GM12892 (cell line): ENCODE measurements around the gene ATP8A2.

Source experiments
- DNase-seq: peaks from one replicate; pipeline ENCODE4 v3.0.0; 2011; ENCODE audit not compliant: insufficient read length
- FAIRE-seq: peaks from 2 replicates; lab custom pipeline; 2011; peaks lifted over from hg19 to GRCh38; lab: Jason Lieb, UNC
- POLR2A ChIP-seq: IDR thresholded peaks from 2 replicates; pipeline ENCODE4 v1.6.1; 2011; ENCODE audit warnings: low read depth, low read length, control low read depth
- POLR2AphosphoS5 ChIP-seq: IDR thresholded peaks from 2 replicates; pipeline ENCODE4 v1.6.1; 2011; ENCODE audit warnings: low read depth, low read length, control low read depth
- TAF1 ChIP-seq: IDR thresholded peaks from 2 replicates; pipeline ENCODE4 v1.6.1; 2011; ENCODE audit warnings: low read depth, mild to moderate bottlenecking, control low read depth, low read length, borderline replicate concordance

Gene ATP8A2

DNA sequence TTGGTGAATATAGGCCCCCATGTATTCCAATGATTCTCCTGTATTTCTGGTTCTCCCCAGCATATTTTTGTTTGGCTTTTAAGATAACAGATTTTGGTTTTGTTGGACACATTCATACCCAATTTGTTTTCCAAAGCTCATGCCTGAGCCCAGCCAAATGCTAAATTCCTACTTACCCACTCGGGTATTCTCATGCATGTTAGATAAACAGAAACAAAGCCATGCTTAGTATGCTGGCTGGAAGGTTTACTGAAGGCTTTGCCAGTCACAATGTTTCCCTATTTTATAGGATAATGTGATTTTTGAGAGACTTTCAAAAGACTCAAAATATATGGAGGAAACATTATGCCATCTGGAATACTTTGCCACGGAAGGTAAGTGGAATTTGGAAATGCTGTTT is 206.8 kb downstream of the ATP8A2 start:
- FAIRE-seq (no peak), DNase-seq (no peak)
- TF ChIP-seq POLR2AphosphoS5 (no peak), TAF1 (no peak), POLR2A (no peak)

DNA sequence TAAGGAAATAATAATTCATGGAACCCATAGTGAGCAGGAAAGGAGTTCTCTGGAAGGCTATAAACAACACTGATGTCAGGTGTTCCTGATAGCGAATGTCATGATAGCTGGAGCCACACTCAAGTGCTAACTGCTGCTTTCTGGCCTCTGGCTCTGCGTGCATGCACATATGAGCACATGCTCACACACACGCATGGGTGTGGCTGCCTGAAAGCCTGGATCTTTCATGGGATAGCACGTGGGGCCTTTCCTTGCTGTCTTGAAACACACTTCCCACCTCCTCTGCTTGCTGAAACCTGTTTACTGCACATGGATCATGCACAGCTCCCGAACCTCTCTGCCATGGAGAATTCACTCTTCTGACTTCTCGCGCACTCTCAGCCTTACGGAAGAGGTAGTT is 207.4 kb downstream of the ATP8A2 start:
- FAIRE-seq (no peak), DNase-seq (no peak)
- TF ChIP-seq POLR2A, result no peak
- TF ChIP-seq TAF1, result no peak
- TF ChIP-seq POLR2AphosphoS5, result no peak

DNA sequence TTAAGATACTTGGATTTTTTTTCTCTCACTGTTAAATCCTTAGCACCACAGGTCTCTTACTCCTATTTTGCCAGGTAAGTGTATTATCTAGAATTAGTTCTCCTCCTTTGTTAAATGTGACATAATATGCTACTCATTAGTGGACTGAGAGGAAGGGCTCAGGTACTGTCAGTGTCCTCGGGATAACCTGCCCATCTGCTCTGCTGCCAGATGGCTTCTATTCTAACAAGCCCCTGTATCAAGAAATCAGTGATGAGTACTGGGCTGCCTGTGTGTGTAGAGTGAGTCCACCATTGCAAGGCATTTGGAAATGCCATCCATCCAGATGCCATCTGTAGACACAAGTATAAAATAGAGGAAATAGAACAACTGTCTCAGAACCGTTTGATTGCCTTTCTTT is 209.6 kb downstream of the ATP8A2 start:
- DNase-seq (no peak), FAIRE-seq (no peak)
- TF ChIP-seq TAF1 (no peak), POLR2A (no peak), POLR2AphosphoS5 (no peak)

DNA sequence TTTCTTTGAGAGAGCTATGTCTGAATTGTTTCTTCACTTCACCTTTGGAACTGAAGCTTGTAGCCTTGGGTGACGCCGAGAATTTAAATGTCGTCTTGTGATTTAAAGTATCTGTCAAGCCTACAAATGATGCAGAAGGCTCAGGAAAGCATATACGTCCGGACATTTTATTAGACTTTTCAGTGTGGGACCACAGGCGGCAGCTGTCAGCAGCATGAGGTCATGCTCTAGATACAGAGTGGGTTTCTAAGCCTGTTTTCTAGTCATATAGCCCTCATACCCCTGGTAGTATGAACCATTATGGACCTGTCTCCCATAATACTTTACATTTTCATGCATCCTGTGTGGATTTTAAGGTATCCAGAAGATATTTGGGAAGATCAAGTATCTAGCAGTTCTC is 212.3 kb downstream of the ATP8A2 start:
- DNase-seq (no peak), FAIRE-seq (no peak)
- no peak for TF ChIP-seq TAF1
- TF ChIP-seq POLR2A, result no peak
- no peak for TF ChIP-seq POLR2AphosphoS5

DNA sequence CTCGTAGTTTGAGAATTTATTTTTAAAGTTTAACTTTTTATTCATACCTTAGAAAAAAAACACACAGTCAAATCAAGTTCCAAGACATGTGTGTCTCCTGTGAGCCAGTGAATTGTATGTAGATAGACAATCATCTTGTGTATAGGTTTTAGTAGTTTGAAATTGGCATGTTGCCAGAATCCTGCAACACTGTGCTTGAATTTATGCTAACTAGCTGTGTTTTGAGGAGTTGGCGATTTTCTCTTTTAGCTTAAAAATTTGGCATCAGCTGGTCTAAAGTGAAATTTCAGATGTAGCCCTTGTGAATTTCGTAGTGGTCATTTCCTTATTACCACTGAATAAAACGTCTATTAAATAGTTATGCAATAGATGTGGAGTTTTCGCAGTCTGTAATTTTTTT is 213.2 kb downstream of the ATP8A2 start:
- FAIRE-seq (no peak), DNase-seq (no peak)
- TF ChIP-seq POLR2AphosphoS5 (no peak), TAF1 (no peak)

DNA sequence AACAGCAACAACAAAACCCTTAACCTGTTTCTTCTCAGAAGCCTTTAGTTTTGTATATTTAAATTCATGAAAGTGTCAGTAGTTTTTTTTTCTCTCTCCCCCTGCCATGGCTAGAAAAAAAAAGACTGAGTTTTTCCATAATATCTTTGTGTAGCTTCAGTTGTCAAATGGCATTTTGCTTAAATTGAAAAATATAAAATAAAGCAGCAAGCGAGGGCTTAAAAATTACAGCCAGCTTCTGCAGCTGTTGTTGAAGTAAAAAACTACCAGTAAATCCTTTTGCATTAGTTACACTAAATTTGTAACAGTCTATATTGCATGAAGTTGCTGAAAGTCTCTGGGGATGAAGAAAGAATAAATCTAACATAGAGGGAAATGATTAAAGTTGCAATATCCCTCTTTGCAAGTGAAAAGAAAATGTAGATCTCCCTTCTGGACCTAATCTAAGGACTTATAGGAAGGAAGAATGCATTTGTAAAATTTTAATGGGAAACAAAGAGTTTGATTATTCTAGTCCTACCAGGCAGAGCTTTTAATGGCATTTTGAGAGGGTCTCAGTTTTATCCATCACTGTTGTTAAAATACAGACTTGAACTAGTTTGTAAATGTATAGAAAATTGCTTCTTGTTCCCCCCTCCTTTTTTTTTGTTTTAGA is 215.7 kb downstream of the ATP8A2 start:
- DNase-seq (no peak), FAIRE-seq (no peak)
- no peak for TF ChIP-seq TAF1
- no peak for TF ChIP-seq POLR2AphosphoS5
- no peak for TF ChIP-seq POLR2A

DNA sequence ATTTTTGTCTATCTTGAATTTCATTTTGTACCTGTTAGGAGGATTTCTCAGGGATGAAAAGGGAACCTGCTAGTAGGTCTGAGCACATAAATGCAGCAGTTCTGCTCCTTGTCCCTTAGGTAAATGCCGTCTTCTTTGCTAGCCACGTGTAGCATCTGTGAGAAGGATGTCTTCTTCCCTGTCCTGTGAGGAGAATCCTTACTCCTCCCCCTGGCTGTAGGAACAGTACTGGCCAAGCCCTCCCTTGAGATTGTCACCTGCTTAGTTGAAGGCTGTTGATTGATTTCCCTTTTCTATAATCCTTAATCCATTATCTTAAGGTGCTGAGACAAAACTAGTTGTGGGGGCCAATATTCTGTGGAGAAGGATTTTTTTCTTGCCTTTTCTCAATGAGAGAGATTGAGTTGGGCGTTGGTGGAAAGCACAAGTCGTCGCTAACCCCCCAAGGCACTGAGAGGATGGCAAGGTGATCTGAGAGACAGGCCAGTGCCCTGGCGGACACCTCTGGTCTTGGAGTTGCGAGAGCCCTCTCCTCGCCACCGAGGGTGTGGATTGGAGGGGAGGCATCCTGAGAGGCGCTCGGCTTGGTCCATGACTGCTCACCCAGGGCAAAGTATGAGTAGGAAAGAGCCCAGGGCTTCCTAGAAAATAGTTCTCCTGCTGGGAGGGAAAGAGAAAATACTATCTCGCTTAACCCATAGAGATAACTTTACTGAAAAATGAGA is 216.7 kb downstream of the ATP8A2 start:
- DNase-seq (no peak), FAIRE-seq (no peak)
- TF ChIP-seq POLR2A (no peak), POLR2AphosphoS5 (no peak), TAF1 (no peak)

DNA sequence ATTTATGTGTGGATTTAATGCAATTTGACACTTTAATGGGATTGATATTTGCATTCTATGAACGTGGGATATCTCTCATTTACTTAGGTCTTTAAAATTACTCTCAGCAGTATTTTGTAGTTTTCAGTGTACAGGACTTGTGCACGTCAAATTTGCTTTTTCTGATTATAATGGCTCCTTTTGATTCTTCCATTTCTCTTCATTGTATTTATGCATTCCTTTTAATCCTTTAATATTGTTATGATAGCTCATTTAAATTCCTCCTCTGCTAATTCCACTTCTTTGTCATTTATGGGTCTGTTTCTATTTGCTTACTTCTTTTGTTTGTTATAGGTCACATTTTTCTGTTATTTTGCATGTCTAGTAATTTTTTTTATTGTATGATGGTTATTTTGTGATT is 226.6 kb downstream of the ATP8A2 start:
- TF ChIP-seq POLR2AphosphoS5 (no peak), POLR2A (no peak)
- FAIRE-seq, result no peak
- no peak for DNase-seq

DNA sequence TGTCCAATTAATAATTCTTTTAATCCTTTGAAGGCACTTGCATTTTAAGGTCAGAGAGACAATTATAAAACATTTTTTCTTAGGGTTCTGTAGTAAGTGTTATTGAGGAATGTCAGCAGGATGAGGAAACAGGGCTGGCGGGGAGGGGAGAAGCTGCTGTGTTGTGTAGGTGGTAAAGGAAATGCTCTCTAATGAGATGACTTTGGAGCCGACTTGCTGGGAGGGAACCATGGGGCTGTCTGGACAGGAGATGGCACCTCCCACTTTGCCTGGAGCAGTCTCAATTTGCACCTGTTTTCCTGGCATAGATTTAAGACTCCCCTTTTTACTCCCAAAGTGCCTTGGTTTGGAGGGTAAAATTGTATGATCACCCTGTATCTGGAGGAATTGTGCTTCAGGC is 230.4 kb downstream of the ATP8A2 start:
- DNase-seq, result no peak
- no peak for TF ChIP-seq TAF1
- no peak for TF ChIP-seq POLR2A
- FAIRE-seq, result no peak

DNA sequence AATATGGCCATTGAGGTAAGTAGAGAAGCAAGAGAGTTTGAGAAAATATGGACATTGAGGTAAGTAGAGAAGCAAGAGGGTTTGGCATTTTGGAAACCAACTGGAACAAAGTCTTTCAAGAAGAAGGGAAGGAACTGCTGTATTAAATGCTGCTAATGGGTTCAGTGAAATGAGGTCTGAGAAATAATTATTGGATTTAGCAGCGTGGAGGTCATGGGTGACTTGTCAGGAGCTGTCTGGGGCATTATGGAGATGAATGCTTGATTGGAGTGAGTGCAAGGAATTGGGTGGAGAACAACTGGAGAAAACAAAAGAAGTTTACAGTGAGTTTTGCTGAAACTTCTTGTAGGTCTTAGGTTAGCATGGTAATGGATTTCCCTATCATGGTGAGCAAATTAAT is 232.3 kb downstream of the ATP8A2 start:
- FAIRE-seq (no peak), DNase-seq (no peak)
- TF ChIP-seq POLR2AphosphoS5 (no peak), POLR2A (no peak), TAF1 (no peak)

DNA sequence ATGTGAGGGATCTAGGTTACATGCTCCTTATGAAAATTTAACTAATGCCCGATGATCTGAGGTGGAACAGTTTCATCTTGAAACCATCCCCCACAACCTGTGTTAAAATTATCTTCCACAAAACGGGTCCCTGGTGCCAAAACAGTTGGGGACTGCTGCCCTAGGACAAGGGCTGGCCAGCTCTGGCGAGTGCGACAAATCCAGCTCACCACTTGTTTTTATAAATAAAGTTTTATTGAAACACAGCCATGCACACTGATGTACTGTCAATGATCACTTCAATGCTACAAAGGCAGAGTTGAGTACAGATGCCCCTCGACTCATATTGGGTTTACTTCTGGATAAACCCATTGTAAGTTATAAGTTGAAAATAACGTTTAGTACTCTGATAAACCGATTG is 235.3 kb downstream of the ATP8A2 start:
- FAIRE-seq (no peak), DNase-seq (no peak)
- no peak for TF ChIP-seq POLR2A
- TF ChIP-seq TAF1, result no peak
- TF ChIP-seq POLR2AphosphoS5, result no peak

DNA sequence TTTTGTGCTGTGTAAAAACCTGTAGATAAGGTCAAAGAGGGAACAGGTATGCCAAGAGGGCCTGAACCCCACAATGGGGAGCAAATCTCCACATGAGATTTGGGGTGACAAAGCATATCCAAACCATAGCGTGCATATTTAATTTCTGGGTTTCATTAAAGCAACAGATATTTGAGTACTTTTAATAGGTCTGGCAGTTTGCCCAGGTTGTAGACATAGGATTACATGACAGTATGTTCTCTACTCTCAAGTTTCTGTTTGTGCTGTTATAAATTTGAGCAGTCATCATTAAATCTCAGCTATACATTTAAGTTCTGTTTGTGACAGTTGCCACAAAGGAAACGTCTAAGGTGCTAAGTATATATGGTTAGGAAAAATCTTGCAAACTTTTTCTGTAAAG is 236.4 kb downstream of the ATP8A2 start:
- FAIRE-seq (no peak), DNase-seq (no peak)
- TF ChIP-seq POLR2AphosphoS5 (no peak), TAF1 (no peak), POLR2A (no peak)
